C4-2B (cell line): ENCODE data around the gene ANKRD34A.

ENCODE experiments used
- H3K27ac ChIP-seq: fragments of 450-650 bp; 2 replicates; pipeline ENCODE4 v1.5.1; 2017
- CTCF ChIP-seq: fragments of 450-650 bp; conservative IDR thresholded peaks from 2 replicates; pipeline ENCODE4 v1.5.1; 2017; ENCODE audit warnings: mild to moderate bottlenecking
- ZFX ChIP-seq: fragments of 450-650 bp; IDR thresholded peaks from 2 replicates; pipeline ENCODE4 v1.6.1; 2017

Gene ANKRD34A

DNA sequence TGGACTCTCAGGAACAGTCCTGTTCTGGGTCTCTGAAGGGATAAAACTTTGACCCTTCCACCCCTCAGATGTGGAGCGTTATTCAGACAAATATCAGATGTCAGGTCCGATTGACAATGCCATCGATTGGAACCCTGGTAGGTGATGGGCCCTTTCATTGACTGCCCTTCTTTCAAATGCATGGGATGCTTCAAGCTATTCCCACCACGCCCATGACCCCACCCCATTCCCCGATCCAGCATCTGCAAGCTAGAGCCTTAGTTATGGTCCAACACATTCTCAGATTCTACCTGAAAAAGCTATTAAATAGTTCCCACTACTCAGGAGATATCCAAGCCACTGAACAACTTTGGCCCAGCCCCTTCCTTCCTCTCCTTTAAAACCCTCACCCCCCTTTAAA is 12.6 kb upstream of the ANKRD34A start:
- no peak overlapping the region for H3K27ac ChIP-seq

DNA sequence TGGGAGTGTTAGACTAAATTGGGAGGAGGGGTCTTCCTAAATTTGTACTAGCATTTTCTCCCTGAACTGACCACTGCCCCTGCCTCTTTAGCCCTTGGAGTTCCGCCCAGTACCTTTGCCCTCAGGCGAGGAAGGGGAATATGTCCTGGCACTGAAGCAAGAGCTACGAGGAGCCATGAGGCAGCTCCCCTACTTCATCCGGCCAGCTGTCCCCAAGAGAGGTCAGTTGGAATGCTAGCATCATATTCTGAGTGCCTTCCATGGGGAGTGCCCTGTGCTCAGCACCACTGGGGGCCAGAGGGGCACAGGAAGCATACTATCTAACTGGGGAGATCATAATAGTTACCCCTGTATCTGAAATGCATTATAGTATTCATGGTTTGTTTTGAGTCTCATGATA is 10.8 kb upstream of the ANKRD34A start:
- no peak overlapping the region for H3K27ac ChIP-seq
- no peak for TF ChIP-seq ZFX
- no peak for TF ChIP-seq CTCF

More for the DNA sequence above, 12.6 kb upstream of the ANKRD34A start:
- TF ChIP-seq CTCF: no peak

DNA sequence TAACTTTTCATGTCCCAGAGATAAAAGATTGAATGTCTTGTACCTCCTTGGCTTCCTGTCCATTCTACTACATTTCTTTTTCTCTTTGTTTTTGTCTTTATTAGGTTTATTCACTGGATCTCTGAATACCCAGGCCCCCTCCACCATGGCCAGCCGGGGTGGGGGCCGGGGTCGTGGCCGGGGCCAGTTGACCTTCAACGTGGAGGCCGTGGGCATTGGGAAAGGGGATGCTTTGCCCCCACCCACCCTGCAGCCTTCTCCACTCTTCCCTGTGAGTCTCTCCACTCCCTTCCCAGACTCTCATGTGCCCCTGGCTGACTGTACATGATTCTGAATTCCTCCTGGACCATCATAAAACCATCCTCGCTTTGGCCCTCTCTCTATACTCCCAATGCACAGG is 10.3 kb upstream of the ANKRD34A start:
- TF ChIP-seq CTCF (no peak), ZFX (no peak)
- no peak overlapping the region for H3K27ac ChIP-seq

- H3K27ac ChIP-seq: no peak overlapping the region
- TF ChIP-seq CTCF (no peak), ZFX (no peak)
These were observed 8.2 kb upstream of the ANKRD34A start for GRCh38 chr1:145972580-145972979.

DNA sequence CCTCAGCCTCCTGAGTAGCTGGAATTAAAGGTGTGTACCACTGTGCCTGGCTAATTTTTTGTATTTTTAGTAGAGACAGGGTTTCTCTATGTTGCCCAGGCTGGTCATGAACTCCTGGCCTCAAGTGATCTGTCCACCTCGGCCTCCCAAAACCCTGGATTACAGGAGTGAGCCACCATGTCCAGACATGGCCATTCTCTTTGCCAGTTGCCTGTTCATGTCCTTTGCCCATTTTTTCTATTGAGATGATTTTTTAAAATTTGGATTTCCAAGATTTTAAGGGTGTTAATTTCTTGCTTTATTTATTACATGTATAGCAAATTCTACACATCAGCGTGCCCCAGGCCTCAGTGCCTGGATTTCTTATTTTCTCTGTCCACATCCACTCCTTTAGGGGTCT is 2.9 kb upstream of the ANKRD34A start:
- TF ChIP-seq CTCF: no peak
- TF ChIP-seq ZFX: no peak
- H3K27ac ChIP-seq: no peak overlapping the region

GRCh38 chr1:145965119-145965744 is 857 bp upstream of the ANKRD34A start:
- H3K27ac ChIP-seq: no peak overlapping the region; the same call in 1 of the 2 replicates
- TF ChIP-seq ZFX (no peak), CTCF (no peak)

DNA sequence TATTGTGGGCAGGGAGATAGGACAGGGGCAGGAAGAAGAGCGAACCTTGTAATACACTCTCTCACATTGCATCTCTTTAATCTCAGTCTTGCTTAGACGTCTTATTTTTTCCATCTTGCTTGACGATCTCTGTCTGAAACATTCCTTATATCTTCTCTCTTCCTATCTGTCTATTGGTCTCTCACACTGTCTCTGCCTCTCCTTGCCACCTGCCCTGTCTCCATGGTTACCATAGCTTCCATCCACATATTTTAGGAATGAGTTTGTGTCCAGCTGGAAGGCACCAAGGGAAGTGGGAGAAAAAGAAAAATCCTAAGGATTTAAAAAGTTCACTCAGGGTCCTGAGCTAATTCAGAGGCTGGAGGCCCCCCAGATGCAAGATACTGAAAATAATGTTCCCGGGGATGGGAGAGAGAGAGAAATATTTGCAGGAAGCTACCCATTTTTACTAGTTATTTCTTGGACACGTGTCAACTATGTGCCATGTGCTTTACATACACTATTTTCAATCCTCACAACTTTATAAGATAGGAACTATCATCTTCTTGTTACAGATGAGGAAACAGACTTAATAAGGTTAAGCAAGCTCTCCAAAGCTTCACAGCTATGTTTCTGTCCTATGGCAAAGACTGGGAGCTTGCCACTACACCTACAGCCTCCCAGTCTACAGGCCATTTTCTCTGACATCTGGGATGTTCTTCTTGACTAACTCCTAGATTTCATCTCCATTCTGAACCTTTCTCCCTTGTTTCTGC is 933 bp downstream of the ANKRD34A start:
- H3K27ac ChIP-seq: peak overlapping the region; percentile 64
- TF ChIP-seq ZFX (no peak), CTCF (no peak)
